Fibroblast of villous mesenchyme (primary cell): ENCODE measurements around the gene DDO. TPM values are rescaled to one million over a fixed set of nuclear protein-coding genes. Genes with fewer than 3 reads are reported as not detected.
"Not testable (repeated sequence)": the region's sequence is repeated elsewhere in the genome, so short reads cannot be mapped to it uniquely, and the experiment has no call there.

Source experiments
- DNase-seq: peaks from one replicate; pipeline ENCODE4 v3.0.0-alpha.2; 2010; ENCODE audit warnings: low read depth
- H3K4me3 ChIP-seq: 2 replicates; pipeline ENCODE4 v1.5.1; 2011; ENCODE audit warnings: low read depth, mild to moderate bottlenecking, low read length
- total RNA-seq: library from RNA; depleted of rRNA; stranded (reverse); fragments of >200 nt; gene quantifications from 2 replicates; pipeline ENCODE4 v1.2.3, GENCODE V29; 2012
- TF ChIP-seq, protein P1 (sequence below): IDR thresholded peaks from 2 replicates; pipeline ENCODE4 v1.5.1; 2012; ENCODE audit warnings: low read depth, mild to moderate bottlenecking, low read length; ENCODE audit not compliant: insufficient read depth

Gene DDO, protein sequence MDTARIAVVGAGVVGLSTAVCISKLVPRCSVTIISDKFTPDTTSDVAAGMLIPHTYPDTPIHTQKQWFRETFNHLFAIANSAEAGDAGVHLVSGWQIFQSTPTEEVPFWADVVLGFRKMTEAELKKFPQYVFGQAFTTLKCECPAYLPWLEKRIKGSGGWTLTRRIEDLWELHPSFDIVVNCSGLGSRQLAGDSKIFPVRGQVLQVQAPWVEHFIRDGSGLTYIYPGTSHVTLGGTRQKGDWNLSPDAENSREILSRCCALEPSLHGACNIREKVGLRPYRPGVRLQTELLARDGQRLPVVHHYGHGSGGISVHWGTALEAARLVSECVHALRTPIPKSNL
- 1.9 and 3.9 TPM in 2 replicates for total RNA-seq

DNA sequence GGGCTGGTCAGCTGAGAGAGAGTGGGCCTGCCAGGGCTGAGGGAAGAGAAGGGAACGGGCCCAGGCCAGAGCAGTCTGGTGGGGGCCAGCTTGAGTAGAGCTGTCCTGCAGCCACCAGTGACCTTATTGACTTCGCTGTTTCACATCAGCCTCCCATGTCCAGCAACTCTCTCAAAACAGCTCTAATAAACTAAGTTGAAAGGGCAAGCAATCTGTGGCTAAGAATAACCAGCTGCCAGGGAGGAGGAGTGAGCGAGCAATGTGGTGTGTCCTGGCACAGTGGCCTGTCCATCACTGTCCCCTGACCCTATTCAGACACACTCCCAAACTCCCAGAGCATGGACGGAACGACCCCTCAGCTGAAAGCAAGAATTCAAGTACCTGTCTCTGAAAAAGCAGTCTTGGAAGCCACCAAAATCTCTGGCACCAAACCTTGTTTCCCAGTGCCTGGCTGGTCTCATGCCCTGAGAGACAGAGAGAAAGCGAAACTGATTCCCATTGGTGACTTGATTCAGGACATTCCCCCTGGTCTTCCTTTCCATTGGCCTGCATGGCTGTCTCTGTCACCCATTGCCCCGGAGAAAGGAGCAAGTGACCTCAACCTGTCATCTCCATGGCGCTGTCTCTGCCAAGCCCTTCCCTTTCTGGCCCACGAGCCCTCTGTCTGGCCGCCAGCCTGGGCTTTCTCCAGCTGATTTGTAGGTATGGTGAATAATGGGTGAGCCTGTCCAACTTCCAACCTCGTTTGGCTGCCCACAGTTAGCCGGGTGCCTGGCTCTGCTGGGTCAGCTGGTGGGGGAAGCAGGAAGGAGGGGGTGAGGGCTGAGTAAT, at the start of gene DDO:
Gene DDO, minus strand, starts transcription at position 490 of the 831 bp plus-strand sequence. CDS start 2,113 bp downstream, outside the sequence.
- peak; percentile 52 for DNase-seq
- TF ChIP-seq, protein P1, sequence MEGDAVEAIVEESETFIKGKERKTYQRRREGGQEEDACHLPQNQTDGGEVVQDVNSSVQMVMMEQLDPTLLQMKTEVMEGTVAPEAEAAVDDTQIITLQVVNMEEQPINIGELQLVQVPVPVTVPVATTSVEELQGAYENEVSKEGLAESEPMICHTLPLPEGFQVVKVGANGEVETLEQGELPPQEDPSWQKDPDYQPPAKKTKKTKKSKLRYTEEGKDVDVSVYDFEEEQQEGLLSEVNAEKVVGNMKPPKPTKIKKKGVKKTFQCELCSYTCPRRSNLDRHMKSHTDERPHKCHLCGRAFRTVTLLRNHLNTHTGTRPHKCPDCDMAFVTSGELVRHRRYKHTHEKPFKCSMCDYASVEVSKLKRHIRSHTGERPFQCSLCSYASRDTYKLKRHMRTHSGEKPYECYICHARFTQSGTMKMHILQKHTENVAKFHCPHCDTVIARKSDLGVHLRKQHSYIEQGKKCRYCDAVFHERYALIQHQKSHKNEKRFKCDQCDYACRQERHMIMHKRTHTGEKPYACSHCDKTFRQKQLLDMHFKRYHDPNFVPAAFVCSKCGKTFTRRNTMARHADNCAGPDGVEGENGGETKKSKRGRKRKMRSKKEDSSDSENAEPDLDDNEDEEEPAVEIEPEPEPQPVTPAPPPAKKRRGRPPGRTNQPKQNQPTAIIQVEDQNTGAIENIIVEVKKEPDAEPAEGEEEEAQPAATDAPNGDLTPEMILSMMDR = no peak
- H3K4me3 ChIP-seq = peak within 1 kb of the TSS; percentile 48

DNA sequence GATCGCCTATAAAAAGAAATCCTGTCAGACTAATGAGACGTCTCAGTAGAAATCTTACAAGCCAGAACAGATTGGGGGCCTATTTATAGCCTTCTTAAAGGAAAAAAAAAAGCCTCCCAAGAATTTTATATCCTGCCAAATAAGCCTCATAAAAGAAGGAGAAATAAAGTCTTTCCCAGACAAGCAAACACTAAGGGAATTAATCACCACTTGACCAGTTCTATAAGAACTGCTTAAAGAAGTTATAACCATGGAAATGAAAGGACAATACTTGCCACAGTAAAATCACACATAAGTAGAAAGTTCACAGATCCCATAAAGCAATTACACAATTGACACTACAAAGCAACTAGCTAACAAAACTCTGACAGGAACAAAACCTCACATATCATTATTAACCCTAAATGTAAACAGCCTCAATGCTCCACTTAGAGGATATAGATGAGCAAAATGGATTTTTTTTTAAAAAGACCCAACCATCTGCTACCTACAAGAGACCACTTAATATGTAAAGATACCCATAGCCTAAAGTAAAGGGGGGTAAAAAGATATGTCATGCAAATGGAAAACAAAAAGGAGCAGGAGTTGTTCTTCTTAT, 47.6 kb upstream of the DDO start:
- DNase-seq = no peak
- H3K4me3 ChIP-seq = no peak overlapping the region
- TF ChIP-seq, protein P1 = no peak

DNA sequence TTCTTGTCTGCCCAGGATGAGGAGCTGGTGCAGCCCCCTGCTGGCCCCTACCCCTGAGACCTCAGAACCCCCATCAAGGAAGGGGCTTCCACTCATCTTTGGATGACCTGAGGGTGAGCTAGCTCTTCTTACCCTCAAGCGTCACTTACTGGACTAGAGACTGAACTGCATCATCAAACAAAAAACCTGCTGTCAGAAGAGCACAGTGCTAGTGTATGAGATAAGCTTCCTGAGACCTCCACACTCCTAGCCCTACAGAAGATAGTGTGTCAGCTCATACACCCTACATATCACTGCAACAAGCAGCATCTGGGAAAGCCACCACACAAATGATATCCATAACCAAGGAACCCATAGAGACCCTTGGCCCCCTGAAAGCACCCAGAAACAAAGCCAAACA, 46.0 kb upstream of the DDO start:
- H3K4me3 ChIP-seq = no peak overlapping the region
- no peak for DNase-seq
- TF ChIP-seq, protein P1 = no peak

DNA sequence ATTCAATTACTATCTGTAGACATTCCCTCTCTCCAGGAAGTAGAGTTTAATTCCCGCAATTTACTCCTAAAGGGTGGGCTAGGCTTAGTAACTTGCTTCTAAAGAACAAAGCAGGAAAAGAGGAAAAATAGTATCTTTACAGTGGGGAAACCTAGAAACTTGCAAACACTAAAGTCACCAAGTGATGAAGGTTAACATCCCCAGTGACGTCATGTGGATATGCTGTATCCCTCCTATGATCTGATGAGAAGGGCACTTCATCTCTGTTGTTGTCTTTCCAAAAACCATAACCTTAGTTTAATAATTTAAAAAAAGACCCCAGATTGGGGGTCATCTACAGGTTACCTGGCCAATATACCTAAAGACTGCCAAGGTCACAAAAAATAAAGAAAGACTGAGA, 43.8 kb upstream of the DDO start:
- TF ChIP-seq, protein P1 = no peak
- H3K4me3 ChIP-seq = no peak overlapping the region

DNA sequence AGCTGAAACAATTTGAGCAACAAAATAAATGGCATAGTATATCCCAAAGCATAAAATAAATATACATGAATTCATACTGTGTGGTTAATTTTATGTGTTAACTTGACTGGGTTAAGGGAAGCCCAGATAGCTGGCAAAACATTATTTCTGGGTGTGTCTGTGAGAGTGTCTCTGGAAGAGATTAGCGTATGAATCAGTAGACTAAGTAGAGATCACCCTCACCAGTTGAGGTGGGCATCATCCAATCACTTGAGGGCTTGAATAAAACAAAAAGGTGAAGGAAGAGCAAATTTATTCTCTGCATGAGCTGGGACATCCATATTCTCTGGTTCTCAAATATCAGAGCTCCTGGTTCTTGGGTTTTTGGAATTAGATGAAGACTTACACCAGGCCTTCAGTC, 43.1 kb upstream of the DDO start:
- no peak for DNase-seq
- TF ChIP-seq, protein P1 = no peak
- H3K4me3 ChIP-seq = no peak overlapping the region

More for the DNA sequence above, 43.8 kb upstream of the DDO start:
- DNase-seq = no peak

DNA sequence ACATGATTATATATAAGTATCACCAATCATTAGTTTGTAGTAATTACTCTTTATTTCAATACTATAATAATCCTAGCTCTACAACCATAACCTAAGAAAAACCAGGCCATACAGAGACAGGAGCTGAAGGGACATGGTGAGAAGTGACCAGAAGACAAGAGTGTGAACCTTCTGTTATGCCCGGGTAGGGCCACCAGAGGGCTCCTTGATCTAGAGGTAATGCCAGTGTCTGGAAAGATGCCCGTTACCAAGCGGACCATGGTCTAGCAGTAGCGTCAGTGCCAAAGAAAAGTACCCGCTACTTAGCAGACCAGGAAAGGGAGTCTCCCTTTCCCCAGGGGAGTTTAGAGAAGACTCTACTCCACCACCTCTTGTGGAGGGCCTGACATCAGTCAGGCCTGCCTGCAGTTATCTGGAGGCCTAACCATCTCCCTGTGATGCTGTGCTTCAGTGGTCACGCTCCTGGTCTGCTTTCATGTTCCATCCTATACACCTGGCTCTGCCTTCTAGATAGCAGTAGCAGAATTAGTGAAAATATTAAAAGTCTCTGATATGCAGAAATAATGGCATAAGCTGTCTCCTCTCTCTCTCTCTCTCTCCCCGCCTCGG, 42.3 kb upstream of the DDO start:
- peak; percentile 17 for DNase-seq
- TF ChIP-seq, protein P1 = peak; percentile 55
- H3K4me3 ChIP-seq = not testable (repeated sequence)
